ENCODE results near the gene SOD1. TPM values are rescaled to one million over a fixed set of nuclear protein-coding genes. Genes with fewer than 3 reads are reported as not detected.
A peak's percentile ranks its signal among the peaks of the same experiment; 100 is the strongest.
"Not testable (repeated sequence)": the region's sequence is repeated elsewhere in the genome, so short reads cannot be mapped to it uniquely, and the experiment has no call there.

Gene SOD1
- total RNA-seq, 2 experiments from 2014 or later, result 281 to 297 TPM

- CTCF ChIA-PET, result interaction anchor here (0.7 kb wide), 2 partner anchors 58 to 247 kb away, joined by 3 read pairs; no protein-coding TSS in a partner anchor
- H3K4me3 Mint-ChIP-seq; H3K9me3 Mint-ChIP-seq; H3K27me3 Mint-ChIP-seq (ENCODE audit: low read depth); H3K4me1 Mint-ChIP-seq (ENCODE audit: low read depth); intact Hi-C loops (cut with micrococcal nuclease); H3K36me3 Mint-ChIP-seq (ENCODE audit: low read depth); H3K27ac Mint-ChIP-seq; DNase-seq: not testable (repeated sequence)
Observed at GRCh38 chr21:31631881-31632280, 27.6 kb upstream of the SOD1 start.

- no peak overlapping the region for H3K4me3 Mint-ChIP-seq
- H3K9me3 Mint-ChIP-seq, result peaks cover 4% of the 10 kb centered on the region
- intact Hi-C loops (cut with micrococcal nuclease), result no loop called here
- no peaks in the 10 kb centered on the region for H3K36me3 Mint-ChIP-seq (ENCODE audit: low read depth)
- H3K4me1 Mint-ChIP-seq (ENCODE audit: low read depth), result no peaks in the 10 kb centered on the region
- no peak for DNase-seq
- no peaks in the 10 kb centered on the region for H3K27me3 Mint-ChIP-seq (ENCODE audit: low read depth)
- no peak overlapping the region for H3K27ac Mint-ChIP-seq
- CTCF ChIA-PET, result interaction anchor here (0.5 kb wide), 1 partner anchor 11 kb away, joined by 3 read pairs; no protein-coding TSS in a partner anchor
Observed at GRCh38 chr21:31634993-31635392, 24.5 kb upstream of the SOD1 start.

GRCh38 chr21:31636874-31637273, 22.6 kb upstream of the SOD1 start:
- Mint-ChIP-seq H3K27ac (no peak overlapping the region), H3K27me3 (ENCODE audit: low read depth) (no peaks in the 10 kb centered on the region), H3K36me3 (ENCODE audit: low read depth) (no peaks in the 10 kb centered on the region), H3K4me3 (no peak overlapping the region), H3K4me1 (ENCODE audit: low read depth) (no peaks in the 10 kb centered on the region), H3K9me3 (peaks cover 4% of the 10 kb centered on the region)
- CTCF ChIA-PET, result interaction anchor here (0.6 kb wide), 1 partner anchor 528 kb away, joined by 4 read pairs; no protein-coding TSS in a partner anchor
- DNase-seq, result no peak
- intact Hi-C loops (cut with micrococcal nuclease), result no loop called here

GRCh38 chr21:31641416-31641922, 18.0 kb upstream of the SOD1 start:
- Mint-ChIP-seq H3K27me3 (ENCODE audit: low read depth) (no peaks in the 10 kb centered on the region), H3K36me3 (ENCODE audit: low read depth) (no peaks in the 10 kb centered on the region), H3K27ac (no peak overlapping the region), H3K4me1 (ENCODE audit: low read depth) (no peaks in the 10 kb centered on the region), H3K9me3 (peaks cover 2% of the 10 kb centered on the region), H3K4me3 (no peak overlapping the region)
- intact Hi-C loops (cut with micrococcal nuclease), result no loop called here
- CTCF ChIA-PET, result no interaction called here
- DNase-seq, result no peak

DNA sequence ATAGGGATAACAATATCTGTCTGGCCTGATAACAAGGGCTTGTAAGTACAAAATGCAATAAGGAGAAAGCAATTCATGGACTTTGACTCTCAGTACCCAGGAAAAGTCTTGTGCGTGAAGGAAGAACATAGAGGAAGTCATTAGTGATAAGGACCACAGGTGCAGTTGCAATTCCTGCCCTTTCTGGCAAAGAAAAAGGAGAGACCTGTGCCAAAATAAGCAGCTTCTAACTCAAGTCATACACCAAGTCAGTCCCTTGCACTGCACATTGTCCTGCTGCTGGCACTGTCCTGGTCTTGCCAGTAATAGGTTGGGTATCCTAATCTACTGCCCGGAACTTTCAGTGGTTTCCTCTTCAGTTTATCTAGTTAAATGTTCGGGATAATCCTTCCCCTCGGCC, 14.8 kb upstream of the SOD1 start:
- CTCF ChIA-PET, result no interaction called here
- H3K4me3 Mint-ChIP-seq, result no peak overlapping the region
- DNase-seq, result no peak
- H3K27ac Mint-ChIP-seq, result no peak overlapping the region
- no peaks in the 10 kb centered on the region for H3K27me3 Mint-ChIP-seq (ENCODE audit: low read depth)
- no peaks in the 10 kb centered on the region for H3K9me3 Mint-ChIP-seq
- no peaks in the 10 kb centered on the region for H3K36me3 Mint-ChIP-seq (ENCODE audit: low read depth)
- intact Hi-C loops (cut with micrococcal nuclease), result no loop called here
- no peaks in the 10 kb centered on the region for H3K4me1 Mint-ChIP-seq (ENCODE audit: low read depth)

GRCh38 chr21:31647650-31648049, 11.8 kb upstream of the SOD1 start:
- no peak for DNase-seq
- Mint-ChIP-seq H3K27ac (no peak overlapping the region), H3K4me3 (no peak overlapping the region), H3K9me3 (peaks cover 5% of the 10 kb centered on the region), H3K36me3 (ENCODE audit: low read depth) (no peaks in the 10 kb centered on the region), H3K27me3 (ENCODE audit: low read depth) (no peaks in the 10 kb centered on the region), H3K4me1 (ENCODE audit: low read depth) (no peaks in the 10 kb centered on the region)
- CTCF ChIA-PET, result interaction anchor here (0.6 kb wide), 1 partner anchor 38 kb away, joined by 3 read pairs; no protein-coding TSS in a partner anchor
- intact Hi-C loops (cut with micrococcal nuclease), result no loop called here

DNA sequence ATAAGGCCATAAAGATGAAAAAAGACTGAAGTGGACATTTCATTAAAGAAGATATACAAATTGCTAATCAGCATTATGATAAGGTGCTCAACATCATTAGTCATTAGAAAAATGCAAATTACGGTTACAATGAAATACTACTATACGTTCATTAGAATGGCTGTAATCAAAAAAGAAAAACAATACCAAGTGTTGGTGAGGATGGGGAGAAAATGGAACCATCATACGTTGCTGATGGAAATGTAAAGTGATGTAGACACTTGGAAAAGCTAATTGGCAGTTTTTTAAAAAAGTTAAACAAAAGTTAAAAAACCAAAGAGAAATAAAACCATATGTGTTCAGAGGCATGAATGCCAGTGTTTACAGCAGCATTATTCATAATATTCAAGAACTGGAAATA, 8.6 kb upstream of the SOD1 start:
- CTCF ChIA-PET, result no interaction called here
- H3K4me3 Mint-ChIP-seq, result no peak overlapping the region
- intact Hi-C loops (cut with micrococcal nuclease), result loop anchor here (10.0 kb wide), 1 partner anchor 224 kb away; the partner anchor contains the start of gene HUNK
- peaks cover 14% of the 10 kb centered on the region for H3K4me1 Mint-ChIP-seq (ENCODE audit: low read depth)
- no peaks in the 10 kb centered on the region for H3K36me3 Mint-ChIP-seq (ENCODE audit: low read depth)
- H3K9me3 Mint-ChIP-seq, result peaks cover 5% of the 10 kb centered on the region
- no peaks in the 10 kb centered on the region for H3K27me3 Mint-ChIP-seq (ENCODE audit: low read depth)
- no peak for DNase-seq
- H3K27ac Mint-ChIP-seq, result no peak overlapping the region

DNA sequence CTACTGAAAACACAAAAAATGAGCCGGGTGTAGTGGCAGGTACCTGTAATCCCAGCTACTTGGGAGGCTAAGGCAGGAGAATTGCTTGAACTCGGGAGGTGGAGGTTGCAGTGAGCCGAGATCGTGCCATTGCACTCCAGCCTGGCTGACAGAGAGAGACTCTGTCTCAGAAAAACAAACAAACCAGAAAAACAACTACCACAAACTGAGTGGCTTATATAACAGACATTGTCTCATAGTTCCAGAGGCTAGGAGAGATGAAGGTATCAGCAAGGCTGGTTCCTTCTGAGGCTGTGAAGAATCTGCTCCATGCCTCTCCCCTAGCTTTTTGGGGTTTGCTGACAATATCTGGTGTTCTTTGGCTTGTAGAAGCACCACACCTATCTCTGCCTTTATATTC, 8.0 kb upstream of the SOD1 start:
- H3K4me3 Mint-ChIP-seq; CTCF ChIA-PET; H3K36me3 Mint-ChIP-seq (ENCODE audit: low read depth); H3K9me3 Mint-ChIP-seq; H3K27ac Mint-ChIP-seq; H3K27me3 Mint-ChIP-seq (ENCODE audit: low read depth); DNase-seq: not testable (repeated sequence)
- peaks cover 18% of the 10 kb centered on the region for H3K4me1 Mint-ChIP-seq (ENCODE audit: low read depth)
- intact Hi-C loops (cut with micrococcal nuclease), result loop anchor here (10.0 kb wide), 1 partner anchor 223 kb away; the partner anchor contains the start of gene HUNK

- intact Hi-C loops (cut with micrococcal nuclease), result loop anchor here (10.0 kb wide), 1 partner anchor 220 kb away; the partner anchor contains the start of gene HUNK
Observed at GRCh38 chr21:31654340-31654739, 5.2 kb upstream of the SOD1 start.

DNA sequence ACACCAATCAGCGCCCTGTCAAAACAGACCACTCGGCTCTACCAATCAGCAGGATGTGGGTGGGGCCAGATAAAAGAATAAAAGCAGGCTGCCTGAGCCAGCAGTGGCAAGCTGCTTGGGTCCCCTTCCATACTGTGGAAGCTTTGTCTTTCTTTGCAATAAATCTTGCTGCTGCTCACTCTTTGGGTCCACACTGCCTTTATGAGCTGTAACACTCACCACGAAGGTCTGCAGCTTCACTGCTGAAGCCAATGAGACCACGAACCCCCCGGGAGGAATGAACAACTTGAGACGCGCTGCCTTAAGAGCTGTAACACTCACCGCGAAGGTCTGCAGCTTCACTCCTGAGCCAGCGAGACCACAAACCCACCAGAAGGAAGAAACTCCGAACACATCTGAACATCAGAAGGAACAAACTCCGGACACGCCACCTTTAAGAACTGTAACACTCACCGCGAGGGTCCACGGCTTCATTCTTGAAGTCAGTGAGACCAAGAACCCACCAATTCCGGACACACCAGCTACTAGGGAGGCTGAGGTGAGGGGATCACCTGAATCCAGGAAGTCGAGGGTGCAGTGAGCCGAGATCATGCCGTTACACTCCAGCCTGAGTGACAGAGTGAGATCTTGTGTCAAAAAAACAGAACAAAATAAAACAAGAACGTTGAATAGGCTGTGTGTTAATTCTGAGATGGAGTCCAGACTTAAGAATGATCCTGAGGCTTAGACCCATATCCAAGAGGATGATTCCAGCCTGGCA, 4.5 kb upstream of the SOD1 start:
- Mint-ChIP-seq H3K4me3 (peak overlapping the region; percentile 69), H3K27ac (peak overlapping the region; percentile 54), H3K4me1 (ENCODE audit: low read depth) (peaks cover 29% of the 10 kb centered on the region)
- peak; percentile 33 for DNase-seq
- CTCF ChIA-PET, result interaction anchor here (0.6 to 1.1 kb wide), 2 partner anchors 227 to 471 kb away, joined by 3 read pairs; no protein-coding TSS in a partner anchor
- H3K27me3 Mint-ChIP-seq (ENCODE audit: low read depth); H3K36me3 Mint-ChIP-seq (ENCODE audit: low read depth); H3K9me3 Mint-ChIP-seq: not testable (repeated sequence)
- intact Hi-C loops (cut with micrococcal nuclease), result loop anchor here (10.0 kb wide), 1 partner anchor 220 kb away; the partner anchor contains the start of gene HUNK

More at GRCh38 chr21:31654340-31654739, 5.2 kb upstream of the SOD1 start:
- Mint-ChIP-seq H3K9me3 (peaks cover 5% of the 10 kb centered on the region), H3K4me3 (no peak overlapping the region), H3K27me3 (ENCODE audit: low read depth) (no peaks in the 10 kb centered on the region), H3K27ac (no peak overlapping the region), H3K4me1 (ENCODE audit: low read depth) (peaks cover 29% of the 10 kb centered on the region), H3K36me3 (ENCODE audit: low read depth) (peaks cover 2% of the 10 kb centered on the region)
- DNase-seq, result no peak
- CTCF ChIA-PET, result interaction anchor here (0.6 to 1.1 kb wide), 2 partner anchors 226 to 470 kb away, joined by 3 read pairs; no protein-coding TSS in a partner anchor

GRCh38 chr21:31656199-31657095, 3.0 kb upstream of the SOD1 start:
- intact Hi-C loops (cut with micrococcal nuclease), result loop anchor here (10.0 kb wide), 1 partner anchor 218 kb away; the partner anchor contains the start of gene HUNK
- H3K27ac Mint-ChIP-seq, result no peak overlapping the region
- H3K27me3 Mint-ChIP-seq (ENCODE audit: low read depth), result no peaks in the 10 kb centered on the region
- H3K36me3 Mint-ChIP-seq (ENCODE audit: low read depth), result peaks cover 10% of the 10 kb centered on the region
- H3K4me1 Mint-ChIP-seq (ENCODE audit: low read depth), result peaks cover 38% of the 10 kb centered on the region
- CTCF ChIA-PET, result no interaction called here
- DNase-seq, result peak; percentile 34
- no peak overlapping the region for H3K4me3 Mint-ChIP-seq
- no peaks in the 10 kb centered on the region for H3K9me3 Mint-ChIP-seq

GRCh38 chr21:31658053-31658452, 1.4 kb upstream of the SOD1 start:
- DNase-seq, result no peak
- Mint-ChIP-seq H3K36me3 (ENCODE audit: low read depth) (peaks cover 20% of the 10 kb centered on the region), H3K9me3 (no peaks in the 10 kb centered on the region), H3K4me3 (no peak overlapping the region), H3K27ac (no peak overlapping the region), H3K27me3 (ENCODE audit: low read depth) (no peaks in the 10 kb centered on the region), H3K4me1 (ENCODE audit: low read depth) (peaks cover 54% of the 10 kb centered on the region)
- CTCF ChIA-PET, result no interaction called here
- intact Hi-C loops (cut with micrococcal nuclease), result loop anchor here (2.0 to 10.0 kb wide), 3 partner anchors 217 to 525 kb away; partner anchors contain the start of gene HUNK

All from activated naive CD4-positive, alpha-beta T cell treated with anti-CD3 and anti-CD28 coated beads for 36 hours (primary cell).